ENCODE results near the gene RRAD. TPM values are rescaled to one million over a fixed set of nuclear protein-coding genes. Genes with fewer than 3 reads are reported as not detected.

The RRAD gene
- total RNA-seq, 8 experiments from 2014 or later, result 0.60 to 33.2 (median 2.1) TPM

GRCh38 chr16:66927918-66928649, 2.7 kb upstream of the RRAD start:
- in situ Hi-C loops (cut with MboI; ENCODE audit: low pct_unique_long_range_greater_than_20kb in 2 of 9, low sequenced_read_pairs in 9 of 9, unreplicated experiment in 9 of 9), result loop anchor here in 1 of 9 experiments (25.0 kb wide), 1 partner anchor 484 kb away; the partner anchor contains the start of gene ZDHHC1
- H3K27ac ChIP-seq, result no peak overlapping the region
- no peak overlapping the region for H3K4me3 ChIP-seq
- 94 to 100% (median 100%) methylated on average over 1 to 3 of the region's 8 CpGs; no CpG with 5 or more reads in 7 of the 10 experiments for WGBS, 10 experiments
- peaks cover 14 to 28% of the 10 kb centered on the region in 2 donors for H3K4me1 ChIP-seq (replicated peaks in 1 of 2)
- ATAC-seq (replicated peaks in 6 of 8), result no peak

GRCh38 chr16:66926961-66927436, 1.7 kb upstream of the RRAD start:
- peaks cover 12 to 31% of the 10 kb centered on the region in 2 donors for H3K4me1 ChIP-seq (replicated peaks in 1 of 2)
- H3K27ac ChIP-seq, result no peak overlapping the region
- 20% methylated on average over 1 of the region's 3 CpGs; no CpG with 5 or more reads in 9 of the 10 experiments for WGBS, 10 experiments
- in situ Hi-C loops (cut with MboI; ENCODE audit: low pct_unique_long_range_greater_than_20kb in 2 of 9, low sequenced_read_pairs in 9 of 9, unreplicated experiment in 9 of 9), result loop anchor here in 1 of 9 experiments (25.0 kb wide), 1 partner anchor 485 kb away; the partner anchor contains the start of gene ZDHHC1
- peak in 5 of 8 experiments; percentile 10 to 55 (median 33) for ATAC-seq (replicated peaks in 6 of 8)
- H3K4me3 ChIP-seq, result no peak overlapping the region

GRCh38 chr16:66926171-66926947, 1.0 kb upstream of the RRAD start:
- in situ Hi-C loops (cut with MboI; ENCODE audit: low pct_unique_long_range_greater_than_20kb in 2 of 9, low sequenced_read_pairs in 9 of 9, unreplicated experiment in 9 of 9), result loop anchor here in 1 of 9 experiments (25.0 kb wide), 1 partner anchor 486 kb away; the partner anchor contains the start of gene ZDHHC1
- WGBS, 10 experiments, result 17 to 80% methylated on average over 1 of the region's 5 CpGs; no CpG with 5 or more reads in 8 of the 10 experiments
- Histone ChIP-seq H3K27ac (no peak overlapping the region), H3K4me1 (replicated peaks in 1 of 2) (peaks cover 12 to 31% of the 10 kb centered on the region in 2 donors), H3K4me3 (no peak overlapping the region)
- ATAC-seq (replicated peaks in 6 of 8), result peak in 3 of 8 experiments; percentile 10 to 33 (median 18)

- H3K4me3 ChIP-seq, result peak overlapping the region in 3 of 5 donors; percentile 14 to 24 (median 19)
- peaks cover 12 to 31% of the 10 kb centered on the region in 2 donors for H3K4me1 ChIP-seq (replicated peaks in 1 of 2)
- WGBS, 10 experiments, result 13 to 100% (median 65%) methylated on average over 1 to 5 of the region's 72 CpGs; no CpG with 5 or more reads in 4 of the 10 experiments
- H3K27ac ChIP-seq, result no peak overlapping the region
- ATAC-seq (replicated peaks in 6 of 8), result peak; percentile 4 to 66 (median 36)
- in situ Hi-C loops (cut with MboI; ENCODE audit: low pct_unique_long_range_greater_than_20kb in 2 of 9, low sequenced_read_pairs in 9 of 9, unreplicated experiment in 9 of 9), result loop anchor here in 1 of 9 experiments (25.0 kb wide), 1 partner anchor 488 kb away; the partner anchor contains the start of gene ZDHHC1
Observed at GRCh38 chr16:66924527-66925321, 611 bp downstream of the RRAD start.

- no peak overlapping the region for H3K4me3 ChIP-seq
- in situ Hi-C loops (cut with MboI; ENCODE audit: low pct_unique_long_range_greater_than_20kb in 2 of 9, low sequenced_read_pairs in 9 of 9, unreplicated experiment in 9 of 9), result no loop called here
- 100% methylated on average over 1 of the region's 3 CpGs; no CpG with 5 or more reads in 9 of the 10 experiments for WGBS, 10 experiments
- ATAC-seq (replicated peaks in 6 of 8), result no peak
- no peak overlapping the region for H3K27ac ChIP-seq
- peaks cover 12 to 35% of the 10 kb centered on the region in 2 donors for H3K4me1 ChIP-seq (replicated peaks in 1 of 2)
Observed at GRCh38 chr16:66923866-66924265, 1.5 kb downstream of the RRAD start.

- peak in 1 of 8 experiments; percentile 3 for ATAC-seq (replicated peaks in 6 of 8)
- Histone ChIP-seq H3K27ac (no peak overlapping the region), H3K4me3 (no peak overlapping the region), H3K4me1 (replicated peaks in 1 of 2) (peaks cover 12 to 35% of the 10 kb centered on the region in 2 donors)
- in situ Hi-C loops (cut with MboI; ENCODE audit: low pct_unique_long_range_greater_than_20kb in 2 of 9, low sequenced_read_pairs in 9 of 9, unreplicated experiment in 9 of 9), result no loop called here
- 40 to 90% (median 71%) methylated on average over 1 to 12 of the region's 18 CpGs; no CpG with 5 or more reads in 3 of the 10 experiments for WGBS, 10 experiments
Observed at GRCh38 chr16:66923247-66923731, 2.0 kb downstream of the RRAD start.

GRCh38 chr16:66921729-66922450, 3.4 kb downstream of the RRAD start:
- WGBS, 10 experiments, result 0 to 100% (median 80%) methylated on average over 1 to 17 of the region's 42 CpGs; no CpG with 5 or more reads in 1 of the 10 experiments
- peaks cover 12 to 29% of the 10 kb centered on the region in 2 donors for H3K4me1 ChIP-seq (replicated peaks in 1 of 2)
- in situ Hi-C loops (cut with MboI; ENCODE audit: low pct_unique_long_range_greater_than_20kb in 2 of 9, low sequenced_read_pairs in 9 of 9, unreplicated experiment in 9 of 9), result no loop called here
- peak in 3 of 8 experiments; percentile 3 to 73 (median 23) for ATAC-seq (replicated peaks in 6 of 8)
- H3K4me3 ChIP-seq, result no peak overlapping the region
- H3K27ac ChIP-seq, result no peak overlapping the region

GRCh38 chr16:66920924-66921680, 4.2 kb downstream of the RRAD start:
- in situ Hi-C loops (cut with MboI; ENCODE audit: low pct_unique_long_range_greater_than_20kb in 2 of 9, low sequenced_read_pairs in 9 of 9, unreplicated experiment in 9 of 9), result no loop called here
- Histone ChIP-seq H3K4me1 (replicated peaks in 1 of 2) (peaks cover 4 to 21% of the 10 kb centered on the region in 2 donors), H3K27ac (no peak overlapping the region), H3K4me3 (no peak overlapping the region)
- WGBS, 10 experiments, result 0 to 83% (median 66%) methylated on average over 1 to 4 of the region's 9 CpGs; no CpG with 5 or more reads in 6 of the 10 experiments
- no peak for ATAC-seq (replicated peaks in 6 of 8)

GRCh38 chr16:66920299-66920590, 5.1 kb downstream of the RRAD start:
- Histone ChIP-seq H3K4me1 (replicated peaks in 1 of 2) (peaks cover 0 to 17% of the 10 kb centered on the region in 2 donors), H3K4me3 (no peak overlapping the region), H3K27ac (no peak overlapping the region)
- ATAC-seq (replicated peaks in 6 of 8), result peak in 4 of 8 experiments; percentile 2 to 73 (median 36)
- WGBS, 10 experiments, result 40 to 42% methylated on average over 1 to 2 of the region's 2 CpGs; no CpG with 5 or more reads in 8 of the 10 experiments
- in situ Hi-C loops (cut with MboI; ENCODE audit: low pct_unique_long_range_greater_than_20kb in 2 of 9, low sequenced_read_pairs in 9 of 9, unreplicated experiment in 9 of 9), result no loop called here

- no peak overlapping the region for H3K27ac ChIP-seq
- H3K4me3 ChIP-seq, result no peak overlapping the region
- in situ Hi-C loops (cut with MboI; ENCODE audit: low pct_unique_long_range_greater_than_20kb in 2 of 9, low sequenced_read_pairs in 9 of 9, unreplicated experiment in 9 of 9), result no loop called here
- ATAC-seq (replicated peaks in 6 of 8), result peak in 3 of 8 experiments; percentile 2 to 11 (median 7)
- WGBS, 10 experiments, result 33 to 67% (median 63%) methylated on average over 1 of the region's 5 CpGs; no CpG with 5 or more reads in 6 of the 10 experiments
- peaks cover 0 to 14% of the 10 kb centered on the region in 2 donors for H3K4me1 ChIP-seq (replicated peaks in 1 of 2)
Observed at GRCh38 chr16:66919569-66920298, 5.6 kb downstream of the RRAD start.
